ENCODE results near the gene SH3TC2. TPM values are rescaled to one million over a fixed set of nuclear protein-coding genes. Genes with fewer than 3 reads are reported as not detected.
A peak's percentile ranks its signal among the peaks of the same experiment; 100 is the strongest.

The SH3TC2 gene
- total and polyA plus RNA-seq, 2 donors (not counting 1 experiment from before 2014, with no cell fraction given) = not detected

GRCh38 chr5:148963664-148964063, 99.2 kb downstream of the SH3TC2 start:
- POLR2A ChIA-PET = no interaction called here
- Histone ChIP-seq H3K27me3 (replicated peaks in 1 of 4; ENCODE audit: control extremely low read depth in 1 of 4, control insufficient read depth in 3 of 4, insufficient read depth in 4 of 4, low read length in 3 of 4) (peaks cover 0 to 2% (median 0%) of the 10 kb centered on the region in 4 experiments), H3K79me2 (ENCODE audit: control insufficient read depth, insufficient read depth, low read length) (no peaks in the 10 kb centered on the region), H3K27ac (ENCODE audit: low read length in 2 of 2) (no peak overlapping the region), H3K9me3 (ENCODE audit: control extremely low read depth in 1 of 3, control insufficient read depth in 2 of 3, insufficient read depth in 1 of 3, low read length in 2 of 3) (no peaks in the 10 kb centered on the region), H2AFZ (ENCODE audit: insufficient read depth, low read depth, low read length, poor library complexity, severe bottlenecking) (peak overlapping the region; percentile 43), H3K4me1 (ENCODE audit: control insufficient read depth in 2 of 2, insufficient read depth in 2 of 2, low read length in 2 of 2) (peaks cover 5 to 7% of the 10 kb centered on the region in 2 donors), H3K4me3 (ENCODE audit: control extremely low read depth in 1 of 5, extremely low read depth in 1 of 5, insufficient read depth in 1 of 5, low read depth in 2 of 5, low read length in 4 of 5) (no peak overlapping the region), H3K9ac (ENCODE audit: low read length) (peak overlapping the region; percentile 20), H3K4me2 (replicated peaks; ENCODE audit: low read depth, low read length, poor library complexity, severe bottlenecking) (peak overlapping the region; percentile 56), H4K20me1 (ENCODE audit: control insufficient read depth, insufficient read depth, low read length, poor library complexity, severe bottlenecking) (no peaks in the 10 kb centered on the region), H3K36me3 (replicated peaks in 1 of 2; ENCODE audit: control extremely low read depth in 1 of 2, control insufficient read depth in 1 of 2, extremely low read depth in 1 of 2, insufficient read depth in 2 of 2, low read length in 1 of 2) (no peaks in the 10 kb centered on the region)
- Mint-ChIP-seq H3K27me3 (peaks cover 4% of the 10 kb centered on the region), H3K4me1 (peaks cover 4% of the 10 kb centered on the region), H3K9me3 (ENCODE audit: insufficient read depth) (no peaks in the 10 kb centered on the region), H3K27ac (no peak overlapping the region), H3K4me3 (peak overlapping the region; percentile 8)
- intact Hi-C loops (cut with micrococcal nuclease) = no loop called here
- no peak for TF ChIP-seq EZH2 (IDR thresholded peaks at IDR 0.05; ENCODE audit: borderline replicate concordance, insufficient read depth, low read depth, low read length, poor library complexity, severe bottlenecking)
- TF ChIP-seq, protein P1, sequence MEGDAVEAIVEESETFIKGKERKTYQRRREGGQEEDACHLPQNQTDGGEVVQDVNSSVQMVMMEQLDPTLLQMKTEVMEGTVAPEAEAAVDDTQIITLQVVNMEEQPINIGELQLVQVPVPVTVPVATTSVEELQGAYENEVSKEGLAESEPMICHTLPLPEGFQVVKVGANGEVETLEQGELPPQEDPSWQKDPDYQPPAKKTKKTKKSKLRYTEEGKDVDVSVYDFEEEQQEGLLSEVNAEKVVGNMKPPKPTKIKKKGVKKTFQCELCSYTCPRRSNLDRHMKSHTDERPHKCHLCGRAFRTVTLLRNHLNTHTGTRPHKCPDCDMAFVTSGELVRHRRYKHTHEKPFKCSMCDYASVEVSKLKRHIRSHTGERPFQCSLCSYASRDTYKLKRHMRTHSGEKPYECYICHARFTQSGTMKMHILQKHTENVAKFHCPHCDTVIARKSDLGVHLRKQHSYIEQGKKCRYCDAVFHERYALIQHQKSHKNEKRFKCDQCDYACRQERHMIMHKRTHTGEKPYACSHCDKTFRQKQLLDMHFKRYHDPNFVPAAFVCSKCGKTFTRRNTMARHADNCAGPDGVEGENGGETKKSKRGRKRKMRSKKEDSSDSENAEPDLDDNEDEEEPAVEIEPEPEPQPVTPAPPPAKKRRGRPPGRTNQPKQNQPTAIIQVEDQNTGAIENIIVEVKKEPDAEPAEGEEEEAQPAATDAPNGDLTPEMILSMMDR (IDR thresholded peaks at IDR 0.05) = no peak
- ATAC-seq (ENCODE audit: low read depth) (no peak), DNase-seq (no peak)
- CTCF ChIA-PET = interaction anchor here (1.0 to 16.2 kb wide), 2 partner anchors 9 to 227 kb away, joined by 4 to 753 read pairs; no protein-coding TSS in a partner anchor

GRCh38 chr5:148962761-148963324, 100.0 kb downstream of the SH3TC2 start:
- Mint-ChIP-seq H3K4me1 (peaks cover 4% of the 10 kb centered on the region), H3K4me3 (no peak overlapping the region), H3K27me3 (peaks cover 4% of the 10 kb centered on the region), H3K27ac (no peak overlapping the region), H3K9me3 (ENCODE audit: insufficient read depth) (no peaks in the 10 kb centered on the region)
- Histone ChIP-seq H3K36me3 (replicated peaks in 1 of 2; ENCODE audit: control extremely low read depth in 1 of 2, control insufficient read depth in 1 of 2, extremely low read depth in 1 of 2, insufficient read depth in 2 of 2, low read length in 1 of 2) (no peaks in the 10 kb centered on the region), H4K20me1 (ENCODE audit: control insufficient read depth, insufficient read depth, low read length, poor library complexity, severe bottlenecking) (no peaks in the 10 kb centered on the region), H3K79me2 (ENCODE audit: control insufficient read depth, insufficient read depth, low read length) (no peaks in the 10 kb centered on the region), H3K4me1 (ENCODE audit: control insufficient read depth in 2 of 2, insufficient read depth in 2 of 2, low read length in 2 of 2) (peaks cover 5 to 7% of the 10 kb centered on the region in 2 donors), H3K27me3 (replicated peaks in 1 of 4; ENCODE audit: control extremely low read depth in 1 of 4, control insufficient read depth in 3 of 4, insufficient read depth in 4 of 4, low read length in 3 of 4) (peaks cover 0 to 2% (median 0%) of the 10 kb centered on the region in 4 experiments), H3K9ac (ENCODE audit: low read length) (no peak overlapping the region), H2AFZ (ENCODE audit: insufficient read depth, low read depth, low read length, poor library complexity, severe bottlenecking) (no peak overlapping the region), H3K4me2 (replicated peaks; ENCODE audit: low read depth, low read length, poor library complexity, severe bottlenecking) (no peak overlapping the region), H3K27ac (ENCODE audit: low read length in 2 of 2) (no peak overlapping the region), H3K9me3 (ENCODE audit: control extremely low read depth in 1 of 3, control insufficient read depth in 2 of 3, insufficient read depth in 1 of 3, low read length in 2 of 3) (no peaks in the 10 kb centered on the region), H3K4me3 (ENCODE audit: control extremely low read depth in 1 of 5, extremely low read depth in 1 of 5, insufficient read depth in 1 of 5, low read depth in 2 of 5, low read length in 4 of 5) (no peak overlapping the region)
- DNase-seq (no peak), ATAC-seq (ENCODE audit: low read depth) (no peak)
- intact Hi-C loops (cut with micrococcal nuclease) = no loop called here
- whole genome bisulfite sequencing (ENCODE audit: insufficient coverage) = no CpG with 5 or more reads among the region's 3 CpGs
- TF ChIP-seq EZH2 (IDR thresholded peaks at IDR 0.05; ENCODE audit: borderline replicate concordance, insufficient read depth, low read depth, low read length, poor library complexity, severe bottlenecking) = no peak
- TF ChIP-seq, protein P1 (IDR thresholded peaks at IDR 0.05) = no peak
- ChIA-PET CTCF (interaction anchor here (1.0 to 16.2 kb wide), 5 partner anchors 8 to 226 kb away, joined by 3 to 753 read pairs (median 4); no protein-coding TSS in a partner anchor), POLR2A (no interaction called here)

Measured in B cell (primary cell).